ENCODE results near the gene UST.

GRCh38 chr6:148868901-148869300 is 122.1 kb downstream of the UST start:
- TF ChIP-seq CTCF (IDR thresholded peaks at IDR 0.05) (no peak), POLR2A (IDR thresholded peaks at IDR 0.05) (no peak), EP300 (IDR thresholded peaks at IDR 0.05) (no peak)
